ENCODE results near the gene AIG1.

GRCh38 chr6:143339223-143339622 is 278.5 kb downstream of the AIG1 start:
- TF ChIP-seq, protein P1, sequence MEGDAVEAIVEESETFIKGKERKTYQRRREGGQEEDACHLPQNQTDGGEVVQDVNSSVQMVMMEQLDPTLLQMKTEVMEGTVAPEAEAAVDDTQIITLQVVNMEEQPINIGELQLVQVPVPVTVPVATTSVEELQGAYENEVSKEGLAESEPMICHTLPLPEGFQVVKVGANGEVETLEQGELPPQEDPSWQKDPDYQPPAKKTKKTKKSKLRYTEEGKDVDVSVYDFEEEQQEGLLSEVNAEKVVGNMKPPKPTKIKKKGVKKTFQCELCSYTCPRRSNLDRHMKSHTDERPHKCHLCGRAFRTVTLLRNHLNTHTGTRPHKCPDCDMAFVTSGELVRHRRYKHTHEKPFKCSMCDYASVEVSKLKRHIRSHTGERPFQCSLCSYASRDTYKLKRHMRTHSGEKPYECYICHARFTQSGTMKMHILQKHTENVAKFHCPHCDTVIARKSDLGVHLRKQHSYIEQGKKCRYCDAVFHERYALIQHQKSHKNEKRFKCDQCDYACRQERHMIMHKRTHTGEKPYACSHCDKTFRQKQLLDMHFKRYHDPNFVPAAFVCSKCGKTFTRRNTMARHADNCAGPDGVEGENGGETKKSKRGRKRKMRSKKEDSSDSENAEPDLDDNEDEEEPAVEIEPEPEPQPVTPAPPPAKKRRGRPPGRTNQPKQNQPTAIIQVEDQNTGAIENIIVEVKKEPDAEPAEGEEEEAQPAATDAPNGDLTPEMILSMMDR (IDR thresholded peaks at IDR 0.05), result no peak
- no peak for TF ChIP-seq POLR2A (IDR thresholded peaks at IDR 0.05)
- no peak for TF ChIP-seq POLR2AphosphoS5 (IDR thresholded peaks at IDR 0.05)
